ENCODE measurements around the gene PLLP.
A peak's percentile ranks its signal among the peaks of the same experiment; 100 is the strongest.

The PLLP gene, protein sequence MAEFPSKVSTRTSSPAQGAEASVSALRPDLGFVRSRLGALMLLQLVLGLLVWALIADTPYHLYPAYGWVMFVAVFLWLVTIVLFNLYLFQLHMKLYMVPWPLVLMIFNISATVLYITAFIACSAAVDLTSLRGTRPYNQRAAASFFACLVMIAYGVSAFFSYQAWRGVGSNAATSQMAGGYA

DNA sequence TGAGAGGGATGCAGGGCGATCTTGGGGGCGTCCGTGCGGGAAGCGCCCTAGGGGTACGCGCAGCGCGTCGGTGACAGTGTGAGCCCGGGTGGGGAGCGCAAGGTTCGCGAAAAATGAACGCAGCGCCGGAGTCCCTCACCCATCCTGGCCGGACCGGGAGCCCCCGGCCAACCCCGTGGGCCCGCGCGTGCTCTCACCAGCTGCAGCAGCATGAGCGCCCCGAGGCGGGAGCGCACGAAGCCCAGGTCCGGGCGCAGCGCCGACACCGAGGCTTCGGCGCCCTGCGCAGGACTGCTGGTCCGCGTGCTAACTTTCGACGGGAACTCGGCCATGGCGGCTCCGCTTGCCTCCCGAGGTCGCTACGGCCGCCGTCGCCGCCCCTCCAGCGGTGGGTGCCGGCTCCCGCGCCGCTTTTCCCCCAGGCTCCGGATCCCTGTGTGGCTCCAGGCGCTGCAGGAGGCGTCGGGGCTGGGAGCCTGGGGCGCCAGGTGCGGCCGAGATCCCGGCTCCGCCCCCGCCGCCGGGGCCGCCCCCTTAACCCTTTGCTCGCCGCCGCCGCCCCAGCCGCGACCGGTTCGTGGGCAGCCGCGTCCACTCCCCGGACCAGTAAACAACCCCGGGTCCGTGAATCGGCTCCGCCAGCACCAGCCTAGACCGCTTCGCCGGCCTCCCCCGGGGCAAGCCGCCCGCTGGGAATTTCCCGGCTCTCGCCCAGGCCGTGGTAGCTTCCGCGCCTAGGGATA lies at the start of gene PLLP:
Gene PLLP, minus strand, starts transcription at position 464 of the 743 bp plus-strand sequence. Its CDS starts 132 bp downstream, at position 332.
- H3K27ac ChIP-seq, result peak within 1 kb of the TSS; percentile 46; the same call in 1 of the 2 replicates
- TF ChIP-seq, protein P1, sequence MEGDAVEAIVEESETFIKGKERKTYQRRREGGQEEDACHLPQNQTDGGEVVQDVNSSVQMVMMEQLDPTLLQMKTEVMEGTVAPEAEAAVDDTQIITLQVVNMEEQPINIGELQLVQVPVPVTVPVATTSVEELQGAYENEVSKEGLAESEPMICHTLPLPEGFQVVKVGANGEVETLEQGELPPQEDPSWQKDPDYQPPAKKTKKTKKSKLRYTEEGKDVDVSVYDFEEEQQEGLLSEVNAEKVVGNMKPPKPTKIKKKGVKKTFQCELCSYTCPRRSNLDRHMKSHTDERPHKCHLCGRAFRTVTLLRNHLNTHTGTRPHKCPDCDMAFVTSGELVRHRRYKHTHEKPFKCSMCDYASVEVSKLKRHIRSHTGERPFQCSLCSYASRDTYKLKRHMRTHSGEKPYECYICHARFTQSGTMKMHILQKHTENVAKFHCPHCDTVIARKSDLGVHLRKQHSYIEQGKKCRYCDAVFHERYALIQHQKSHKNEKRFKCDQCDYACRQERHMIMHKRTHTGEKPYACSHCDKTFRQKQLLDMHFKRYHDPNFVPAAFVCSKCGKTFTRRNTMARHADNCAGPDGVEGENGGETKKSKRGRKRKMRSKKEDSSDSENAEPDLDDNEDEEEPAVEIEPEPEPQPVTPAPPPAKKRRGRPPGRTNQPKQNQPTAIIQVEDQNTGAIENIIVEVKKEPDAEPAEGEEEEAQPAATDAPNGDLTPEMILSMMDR (conservative IDR thresholded peaks at IDR 0.05), result no peak

DNA sequence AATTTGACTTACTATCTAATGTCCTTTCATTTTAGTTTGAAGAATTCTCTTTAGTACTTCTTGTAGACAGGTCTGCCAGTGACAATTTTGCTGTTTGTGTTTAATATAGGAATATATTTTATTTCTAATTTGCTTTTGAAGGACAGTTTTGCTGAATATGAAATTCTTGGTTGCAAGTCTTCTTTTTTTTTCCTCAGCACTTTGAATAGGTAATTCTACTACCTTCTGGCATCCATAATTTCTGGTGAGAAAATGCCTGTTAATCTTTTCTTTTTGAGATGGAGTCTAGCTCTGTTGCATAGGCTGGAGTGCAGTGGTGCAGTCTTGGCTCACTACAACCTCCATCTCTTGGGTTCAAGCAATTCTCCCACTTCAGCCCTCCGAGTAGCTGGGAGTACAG lies 48.9 kb upstream of the PLLP start:
- TF ChIP-seq, protein P1 (conservative IDR thresholded peaks at IDR 0.05), result no peak

DNA sequence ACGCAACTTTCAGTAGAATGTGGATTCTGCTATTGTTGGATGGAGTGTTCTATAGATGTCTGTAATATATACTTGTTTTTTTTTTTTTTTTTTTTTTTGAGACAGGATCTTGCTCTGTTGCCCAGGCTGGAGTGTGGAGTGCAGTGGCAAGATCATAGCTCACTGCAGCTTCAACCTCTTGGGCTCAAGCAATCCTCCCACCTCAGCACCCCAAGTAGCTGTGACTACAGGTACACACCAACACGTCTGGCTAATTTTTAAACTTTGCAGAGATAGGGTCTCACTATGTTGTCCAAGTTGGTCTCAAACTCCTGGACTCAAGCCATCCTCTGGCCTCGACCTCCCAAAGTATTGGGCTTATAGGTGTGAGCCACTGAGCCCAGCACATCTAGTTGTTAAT lies 46.9 kb upstream of the PLLP start:
- TF ChIP-seq, protein P1 (conservative IDR thresholded peaks at IDR 0.05), result no peak
- H3K27ac ChIP-seq, result no peak overlapping the region

More for the DNA sequence above, 48.9 kb upstream of the PLLP start:
- H3K27ac ChIP-seq, result no peak overlapping the region

DNA sequence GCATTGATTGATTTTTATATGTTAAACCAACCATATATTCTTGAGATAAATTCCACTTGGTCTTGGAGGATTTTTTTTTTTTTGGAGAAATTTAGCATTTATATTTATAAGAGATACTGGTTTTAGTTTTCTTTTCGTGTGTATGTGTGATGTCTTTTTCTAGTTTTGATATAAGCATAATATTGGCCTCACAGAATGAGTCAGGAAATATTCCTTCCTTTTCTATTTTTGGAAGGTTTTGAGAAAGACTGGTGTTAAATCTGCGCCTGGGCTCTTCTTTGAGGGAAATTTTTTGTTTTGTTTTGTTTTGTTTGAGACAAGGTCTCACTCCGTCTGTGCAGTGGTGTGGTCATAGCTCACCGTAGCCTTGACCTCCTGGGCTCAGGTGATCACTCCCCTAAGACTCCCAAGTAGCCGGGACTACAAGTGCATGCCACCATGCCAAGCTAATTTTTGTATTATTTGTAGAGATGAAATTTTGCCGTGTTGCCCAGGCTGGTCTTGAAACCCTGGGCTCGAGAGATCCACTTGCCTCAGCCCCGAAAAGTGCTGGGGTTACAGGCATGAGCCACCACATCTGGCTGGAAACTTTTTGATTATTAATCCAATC lies 45.4 kb upstream of the PLLP start:
- TF ChIP-seq, protein P1 (conservative IDR thresholded peaks at IDR 0.05), result no peak
- H3K27ac ChIP-seq, result no peak overlapping the region

DNA sequence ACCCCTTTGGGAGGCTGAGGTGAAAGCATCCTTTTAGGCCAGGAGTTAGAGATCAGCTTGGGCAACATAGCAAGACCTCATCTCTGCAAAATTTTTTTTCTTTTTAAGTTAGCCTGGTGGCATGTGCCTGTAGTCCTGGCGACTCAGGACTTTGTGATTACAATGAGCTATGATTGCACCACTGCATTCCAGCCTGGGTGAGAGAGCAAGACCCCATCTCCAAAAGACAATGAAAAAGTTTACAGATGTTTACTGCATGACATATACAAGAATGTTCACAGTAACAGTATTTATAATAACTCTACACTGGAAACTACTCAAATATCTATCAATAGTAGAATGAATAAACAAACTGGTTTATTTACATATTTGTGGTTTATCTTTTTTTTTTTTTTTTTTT lies 41.0 kb upstream of the PLLP start:
- TF ChIP-seq, protein P1 (conservative IDR thresholded peaks at IDR 0.05), result no peak
- H3K27ac ChIP-seq, result no peak overlapping the region

DNA sequence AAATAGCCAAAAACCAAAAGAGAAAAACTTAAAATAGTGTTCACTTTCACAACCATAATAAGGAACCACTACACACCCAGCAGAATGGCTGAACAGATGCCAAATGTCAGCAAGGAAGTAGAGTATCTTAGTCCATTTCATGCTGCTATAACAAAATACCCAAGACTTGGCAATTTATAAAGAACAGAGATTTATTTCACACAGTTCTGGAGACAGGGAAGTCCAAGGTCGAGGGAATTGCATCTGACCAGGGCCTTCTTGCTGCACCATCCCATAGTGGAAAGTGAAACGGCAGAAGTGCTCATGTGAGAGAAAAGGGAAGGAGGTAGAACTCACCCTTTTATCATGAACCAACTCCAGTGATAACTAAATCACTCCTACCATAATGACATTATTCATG lies 40.3 kb upstream of the PLLP start:
- no peak overlapping the region for H3K27ac ChIP-seq
- TF ChIP-seq, protein P1 (conservative IDR thresholded peaks at IDR 0.05), result no peak

DNA sequence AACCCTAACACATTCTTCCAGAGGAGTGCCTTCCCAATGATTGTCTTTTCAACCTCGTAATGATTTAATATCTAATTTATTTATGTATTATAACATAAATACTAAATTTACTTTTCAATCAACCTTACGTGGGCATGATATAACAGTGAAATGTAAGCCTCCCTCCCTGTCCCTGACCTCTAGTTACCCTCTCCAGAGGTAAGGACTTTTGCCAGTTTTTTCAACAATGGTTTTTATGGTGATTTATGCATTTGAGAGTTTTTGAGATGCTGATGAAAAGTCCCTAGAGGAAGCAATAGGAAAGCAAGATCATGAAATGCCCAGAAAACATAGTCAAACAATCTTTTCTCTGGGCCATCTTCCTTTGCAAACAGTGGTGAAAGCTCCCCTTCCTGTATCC lies 35.2 kb upstream of the PLLP start:
- TF ChIP-seq, protein P1 (conservative IDR thresholded peaks at IDR 0.05), result no peak
- no peak overlapping the region for H3K27ac ChIP-seq

Data from VCaP (cell line).